ENCODE results near the gene ATP1A2. TPM values are rescaled to one million over a fixed set of nuclear protein-coding genes. Genes with fewer than 3 reads are reported as not detected.

Gene ATP1A2
- total and polyA plus RNA-seq, 4 donors: 15.3 to 27.7 (median 25.9) TPM

DNA sequence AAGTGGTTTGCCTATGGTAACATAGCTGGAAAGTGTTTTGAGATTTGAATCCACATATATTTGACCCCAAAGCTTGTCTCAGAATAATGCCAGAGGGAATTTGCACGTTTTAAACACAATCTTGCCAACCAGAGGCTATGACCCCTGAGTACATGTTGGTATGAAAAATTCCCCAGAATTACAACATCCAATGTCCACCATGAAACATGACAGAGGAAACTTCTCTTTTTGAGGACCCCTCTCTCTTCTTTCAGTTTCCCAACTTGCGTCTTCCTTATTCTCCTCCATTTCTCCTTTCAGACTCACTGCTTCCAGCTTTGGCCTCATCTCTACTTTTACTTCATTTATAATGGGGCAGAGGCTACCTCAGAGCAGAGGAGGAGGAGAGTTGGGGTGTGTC is 39.7 kb upstream of the ATP1A2 start:
- ATAC-seq (ENCODE audit: low FRiP score) (no peak), DNase-seq (no peak)
- no peaks in the 10 kb centered on the region for H3K36me3 ChIP-seq (ENCODE audit: control insufficient read depth in 1 of 2, insufficient read depth in 2 of 2, low read length in 1 of 2)
- no peaks in the 10 kb centered on the region for H3K4me1 ChIP-seq (ENCODE audit: control insufficient read depth in 1 of 2, insufficient read depth in 2 of 2, low read length in 2 of 2)
- intact Hi-C loops (cut with DNase I): no loop called here
- no peaks in the 10 kb centered on the region for H3K9me3 ChIP-seq (ENCODE audit: control insufficient read depth, low read length)
- 51 to 61% methylated on average over 2 of the region's 2 CpGs for WGBS, 2 donors
- no peaks in the 10 kb centered on the region for H3K27me3 ChIP-seq (ENCODE audit: control insufficient read depth in 1 of 2, insufficient read depth in 2 of 2, low read length in 1 of 2)
- H3K27ac ChIP-seq (ENCODE audit: low read depth in 1 of 2, low read length in 2 of 2): no peak overlapping the region
- no peak overlapping the region for H3K4me3 ChIP-seq (ENCODE audit: low read length in 2 of 2)

DNA sequence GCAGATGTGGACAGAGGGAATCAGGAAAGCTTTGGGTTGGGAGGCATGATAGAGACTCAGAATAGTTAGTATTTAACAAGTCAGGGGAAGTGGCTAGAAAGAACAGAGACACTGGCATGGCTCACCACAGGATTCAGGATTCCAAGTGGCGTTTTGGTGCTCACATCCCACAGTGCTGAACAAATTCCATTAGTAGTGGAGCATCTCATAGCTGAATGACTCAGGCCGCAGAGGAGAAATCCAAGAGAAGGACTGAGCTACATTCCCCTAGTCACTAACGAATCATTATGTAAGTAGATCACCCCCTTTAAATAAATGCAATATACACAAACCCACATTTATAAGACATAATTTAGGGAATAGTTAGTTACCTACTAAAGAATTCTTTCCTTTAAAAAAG is 39.3 kb upstream of the ATP1A2 start:
- Histone ChIP-seq H3K27ac (ENCODE audit: low read depth in 1 of 2, low read length in 2 of 2) (no peak overlapping the region), H3K36me3 (ENCODE audit: control insufficient read depth in 1 of 2, insufficient read depth in 2 of 2, low read length in 1 of 2) (no peaks in the 10 kb centered on the region), H3K27me3 (ENCODE audit: control insufficient read depth in 1 of 2, insufficient read depth in 2 of 2, low read length in 1 of 2) (no peaks in the 10 kb centered on the region), H3K9me3 (ENCODE audit: control insufficient read depth, low read length) (no peaks in the 10 kb centered on the region), H3K4me1 (ENCODE audit: control insufficient read depth in 1 of 2, insufficient read depth in 2 of 2, low read length in 2 of 2) (no peaks in the 10 kb centered on the region), H3K4me3 (ENCODE audit: low read length in 2 of 2) (no peak overlapping the region)
- intact Hi-C loops (cut with DNase I): no loop called here
- 79% methylated on average over 3 of the region's 3 CpGs for WGBS, 2 donors
- ATAC-seq (ENCODE audit: low FRiP score) (no peak), DNase-seq (no peak)

DNA sequence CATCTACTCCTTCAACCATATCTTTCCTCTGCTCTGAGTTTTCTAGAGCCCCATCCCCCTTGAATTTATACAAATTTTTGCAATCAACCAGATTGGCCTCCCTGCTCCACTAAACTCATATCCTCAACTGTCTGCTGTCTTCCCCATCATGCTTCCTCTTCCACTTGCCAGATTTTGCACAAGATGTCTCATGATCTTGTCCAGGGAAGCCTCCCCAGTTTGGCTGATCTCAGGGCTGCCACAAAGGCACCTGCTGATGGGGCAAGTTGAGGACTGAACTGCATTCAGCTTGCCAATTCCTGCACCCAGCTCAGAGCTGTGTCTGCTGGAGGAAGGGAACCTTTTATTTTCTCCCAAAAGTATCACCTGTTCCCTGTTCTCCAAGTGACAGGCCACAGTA is 38.1 kb upstream of the ATP1A2 start:
- no peak overlapping the region for H3K4me3 ChIP-seq (ENCODE audit: low read length in 2 of 2)
- H3K27me3 ChIP-seq (ENCODE audit: control insufficient read depth in 1 of 2, insufficient read depth in 2 of 2, low read length in 1 of 2): no peaks in the 10 kb centered on the region
- ATAC-seq (ENCODE audit: low FRiP score) (no peak), DNase-seq (no peak)
- no peak overlapping the region for H3K27ac ChIP-seq (ENCODE audit: low read depth in 1 of 2, low read length in 2 of 2)
- no peaks in the 10 kb centered on the region for H3K9me3 ChIP-seq (ENCODE audit: control insufficient read depth, low read length)
- H3K4me1 ChIP-seq (ENCODE audit: control insufficient read depth in 1 of 2, insufficient read depth in 2 of 2, low read length in 2 of 2): no peaks in the 10 kb centered on the region
- H3K36me3 ChIP-seq (ENCODE audit: control insufficient read depth in 1 of 2, insufficient read depth in 2 of 2, low read length in 1 of 2): no peaks in the 10 kb centered on the region
- intact Hi-C loops (cut with DNase I): no loop called here

GRCh38 chr1:160078512-160079195 is 36.9 kb upstream of the ATP1A2 start:
- intact Hi-C loops (cut with DNase I): no loop called here
- H3K27me3 ChIP-seq (ENCODE audit: control insufficient read depth in 1 of 2, insufficient read depth in 2 of 2, low read length in 1 of 2): no peaks in the 10 kb centered on the region
- no peaks in the 10 kb centered on the region for H3K36me3 ChIP-seq (ENCODE audit: control insufficient read depth in 1 of 2, insufficient read depth in 2 of 2, low read length in 1 of 2)
- WGBS, 2 donors: 17 to 19% methylated on average over 8 of the region's 8 CpGs
- H3K4me3 ChIP-seq (ENCODE audit: low read length in 2 of 2): no peak overlapping the region
- DNase-seq (no peak), ATAC-seq (ENCODE audit: low FRiP score) (no peak)
- no peaks in the 10 kb centered on the region for H3K4me1 ChIP-seq (ENCODE audit: control insufficient read depth in 1 of 2, insufficient read depth in 2 of 2, low read length in 2 of 2)
- no peaks in the 10 kb centered on the region for H3K9me3 ChIP-seq (ENCODE audit: control insufficient read depth, low read length)
- H3K27ac ChIP-seq (ENCODE audit: low read depth in 1 of 2, low read length in 2 of 2): no peak overlapping the region

DNA sequence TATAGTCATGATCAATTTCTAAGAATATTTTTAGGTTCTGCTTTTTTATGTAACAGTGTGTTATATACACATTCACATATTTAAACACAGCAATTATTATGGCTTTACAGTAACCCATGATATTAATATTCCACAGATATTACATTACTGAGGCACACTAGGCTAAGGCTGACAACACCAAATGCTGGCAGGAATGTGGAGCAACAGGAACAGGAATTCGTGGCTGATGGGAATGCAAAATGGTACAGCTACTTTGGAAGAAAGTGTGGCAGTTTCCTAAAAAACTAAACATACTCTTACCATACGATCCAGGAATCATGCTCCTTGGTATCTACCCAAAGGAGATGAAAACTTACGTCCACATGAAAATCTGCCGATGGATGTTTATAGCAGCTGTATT is 36.1 kb upstream of the ATP1A2 start:
- Histone ChIP-seq H3K36me3 (ENCODE audit: control insufficient read depth in 1 of 2, insufficient read depth in 2 of 2, low read length in 1 of 2) (no peaks in the 10 kb centered on the region), H3K27me3 (ENCODE audit: control insufficient read depth in 1 of 2, insufficient read depth in 2 of 2, low read length in 1 of 2) (no peaks in the 10 kb centered on the region), H3K4me3 (ENCODE audit: low read length in 2 of 2) (no peak overlapping the region), H3K4me1 (ENCODE audit: control insufficient read depth in 1 of 2, insufficient read depth in 2 of 2, low read length in 2 of 2) (no peaks in the 10 kb centered on the region), H3K27ac (ENCODE audit: low read depth in 1 of 2, low read length in 2 of 2) (no peak overlapping the region), H3K9me3 (ENCODE audit: control insufficient read depth, low read length) (no peaks in the 10 kb centered on the region)
- intact Hi-C loops (cut with DNase I): no loop called here
- ATAC-seq (ENCODE audit: low FRiP score) (no peak), DNase-seq (no peak)
- WGBS, 2 donors: 70 to 76% methylated on average over 4 of the region's 4 CpGs

- H3K36me3 ChIP-seq (ENCODE audit: control insufficient read depth in 1 of 2, insufficient read depth in 2 of 2, low read length in 1 of 2): no peaks in the 10 kb centered on the region
- no peak overlapping the region for H3K4me3 ChIP-seq (ENCODE audit: low read length in 2 of 2)
- no peaks in the 10 kb centered on the region for H3K9me3 ChIP-seq (ENCODE audit: control insufficient read depth, low read length)
- no peak overlapping the region for H3K27ac ChIP-seq (ENCODE audit: low read depth in 1 of 2, low read length in 2 of 2)
- intact Hi-C loops (cut with DNase I): loop anchor here in 1 of 2 donors (5.0 kb wide), 1 partner anchor 33 kb away; no protein-coding TSS in a partner anchor
- H3K27me3 ChIP-seq (ENCODE audit: control insufficient read depth in 1 of 2, insufficient read depth in 2 of 2, low read length in 1 of 2): no peaks in the 10 kb centered on the region
- ATAC-seq (ENCODE audit: low FRiP score): no peak
- H3K4me1 ChIP-seq (ENCODE audit: control insufficient read depth in 1 of 2, insufficient read depth in 2 of 2, low read length in 2 of 2): no peaks in the 10 kb centered on the region
- 71 to 74% methylated on average over 6 of the region's 6 CpGs for WGBS, 2 donors
- DNase-seq: no peak
Measured at GRCh38 chr1:160080381-160081100, 35.0 kb upstream of the ATP1A2 start.

GRCh38 chr1:160081261-160081936 is 34.2 kb upstream of the ATP1A2 start, which contains the start of gene KCNJ9:
Gene KCNJ9 (plus strand): TSS chr1:160081538. CDS start chr1:160084031, 2,493 bp downstream.
- Histone ChIP-seq H3K27ac (ENCODE audit: low read depth in 1 of 2, low read length in 2 of 2) (no peak within 1 kb of the TSS), H3K36me3 (ENCODE audit: control insufficient read depth in 1 of 2, insufficient read depth in 2 of 2, low read length in 1 of 2) (no peaks in the 10 kb centered on the region), H3K4me1 (ENCODE audit: control insufficient read depth in 1 of 2, insufficient read depth in 2 of 2, low read length in 2 of 2) (peaks cover 0 to 3% of the 10 kb centered on the region in 2 donors), H3K4me3 (ENCODE audit: low read length in 2 of 2) (no peak within 1 kb of the TSS), H3K27me3 (ENCODE audit: control insufficient read depth in 1 of 2, insufficient read depth in 2 of 2, low read length in 1 of 2) (no peaks in the 10 kb centered on the region), H3K9me3 (ENCODE audit: control insufficient read depth, low read length) (no peaks in the 10 kb centered on the region)
- 11 to 13% methylated on average over 11 to 14 of the region's 14 CpGs for WGBS, 2 donors
- peak; percentile 16 for ATAC-seq (ENCODE audit: low FRiP score)
- intact Hi-C loops (cut with DNase I): loop anchor here in 1 of 2 donors (5.0 kb wide), 1 partner anchor 34 kb away; no protein-coding TSS in a partner anchor
- DNase-seq: no peak

DNA sequence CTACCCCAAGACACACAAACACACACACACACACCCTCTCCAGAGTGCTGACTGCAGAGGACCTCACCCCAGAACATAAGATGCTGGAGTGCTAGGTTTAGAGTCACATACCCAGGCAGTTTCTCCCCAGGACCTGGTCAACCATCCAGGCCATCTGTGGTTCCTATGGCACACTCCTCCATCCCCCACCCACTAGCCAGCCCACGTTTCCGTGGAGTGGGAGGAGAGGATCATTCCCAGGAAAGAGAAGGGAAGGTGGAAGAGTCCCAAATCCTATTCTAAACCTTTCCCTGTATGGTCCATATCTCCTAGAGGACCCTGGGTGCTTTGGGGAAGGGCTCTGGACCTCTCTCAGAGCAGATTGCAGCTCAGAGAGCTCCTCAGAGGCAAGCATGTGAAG is 33.1 kb upstream of the ATP1A2 start:
- 36 to 44% methylated on average over 2 of the region's 2 CpGs for WGBS, 2 donors
- no peaks in the 10 kb centered on the region for H3K36me3 ChIP-seq (ENCODE audit: control insufficient read depth in 1 of 2, insufficient read depth in 2 of 2, low read length in 1 of 2)
- DNase-seq (no peak), ATAC-seq (ENCODE audit: low FRiP score) (no peak)
- peaks cover 0 to 3% of the 10 kb centered on the region in 2 donors for H3K4me1 ChIP-seq (ENCODE audit: control insufficient read depth in 1 of 2, insufficient read depth in 2 of 2, low read length in 2 of 2)
- H3K9me3 ChIP-seq (ENCODE audit: control insufficient read depth, low read length): no peaks in the 10 kb centered on the region
- no peaks in the 10 kb centered on the region for H3K27me3 ChIP-seq (ENCODE audit: control insufficient read depth in 1 of 2, insufficient read depth in 2 of 2, low read length in 1 of 2)
- no peak overlapping the region for H3K4me3 ChIP-seq (ENCODE audit: low read length in 2 of 2)
- H3K27ac ChIP-seq (ENCODE audit: low read depth in 1 of 2, low read length in 2 of 2): no peak overlapping the region
- intact Hi-C loops (cut with DNase I): loop anchor here in 1 of 2 donors (5.0 kb wide), 1 partner anchor 35 kb away; no protein-coding TSS in a partner anchor

Data from aorta (tissue), 5 donors.